Caki2 (cell line): Measurements from ENCODE around the gene LMAN1L. TPM values are rescaled to one million over a fixed set of nuclear protein-coding genes. Genes with fewer than 3 reads are reported as not detected.

Experiments
- DNase-seq: peaks from one replicate; pipeline ENCODE4 v3.0.0-alpha.2; 2015; ENCODE audit warnings: low read depth
- in situ Hi-C: cut with HindIII; loops from 2 replicates; pipeline ENCODE4 v1.10.0; 2016; ENCODE audit warnings: low sequenced_read_pairs, low pct_unique_long_range_greater_than_20kb, mixed read lengths
- total RNA-seq: library from RNA; depleted of rRNA; stranded (reverse); fragments of >200 nt; shearing (Covaris generic); gene quantifications from 2 replicates; pipeline ENCODE4 v1.2.3, GENCODE V29; 2014; ENCODE audit warnings: low replicate concordance

Gene LMAN1L
- total RNA-seq, 1 experiment from 2014 or later = not detected

DNA sequence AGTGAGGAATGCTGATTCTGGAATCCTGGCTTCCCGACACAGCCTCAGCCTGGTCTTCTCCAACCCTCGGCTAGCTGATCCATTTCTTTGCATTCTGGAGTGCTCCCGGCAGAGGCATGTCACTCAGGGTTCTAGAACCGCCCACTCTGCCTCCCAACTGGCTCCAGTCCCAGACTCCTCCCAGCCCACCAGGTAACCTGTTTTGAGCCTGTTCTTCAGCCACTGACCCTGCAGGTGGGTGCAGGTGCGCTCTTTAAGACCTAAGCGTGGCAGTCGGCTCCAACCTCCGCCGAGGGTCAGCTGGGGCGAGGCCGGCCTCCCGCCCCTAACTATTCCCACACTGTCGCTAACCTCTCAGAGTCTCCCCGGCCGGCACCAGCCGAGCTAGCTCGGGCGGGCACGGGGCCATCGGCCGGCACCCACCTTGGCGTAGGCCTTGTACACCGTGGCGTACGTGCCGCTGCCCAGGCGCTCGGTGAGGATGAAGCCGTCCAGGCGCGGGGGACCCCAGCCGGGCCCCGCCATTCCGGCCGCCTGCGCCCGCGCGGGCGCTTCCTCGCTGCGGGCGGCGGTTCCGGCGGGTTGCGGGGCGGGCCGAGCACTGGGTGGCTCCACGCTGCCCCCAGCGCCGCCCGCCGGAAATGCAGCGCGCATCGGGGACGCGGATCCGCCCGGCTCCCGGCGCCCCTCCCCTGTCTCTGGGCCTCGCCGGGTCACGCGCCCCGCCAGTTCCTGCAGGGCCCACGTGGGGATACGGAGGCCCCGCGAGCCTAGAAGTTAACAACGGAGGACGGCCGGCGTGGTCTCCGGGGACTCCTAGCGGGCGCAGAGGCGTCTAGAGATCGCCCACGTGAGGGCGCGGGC is 30.2 kb downstream of the LMAN1L start, which contains the start of gene ULK3:
Gene ULK3, minus strand, starts transcription at position 576 of the 864 bp plus-strand sequence. Its CDS starts 51 bp downstream, at position 525.
- in situ Hi-C loops = no loop called here
- DNase-seq = peak; percentile 88

GRCh38 chr15:74843445-74843828 is 30.8 kb downstream of the LMAN1L start:
- no peak for DNase-seq
- in situ Hi-C loops = no loop called here

GRCh38 chr15:74843891-74844299 is 31.3 kb downstream of the LMAN1L start:
- in situ Hi-C loops = no loop called here
- DNase-seq = no peak

DNA sequence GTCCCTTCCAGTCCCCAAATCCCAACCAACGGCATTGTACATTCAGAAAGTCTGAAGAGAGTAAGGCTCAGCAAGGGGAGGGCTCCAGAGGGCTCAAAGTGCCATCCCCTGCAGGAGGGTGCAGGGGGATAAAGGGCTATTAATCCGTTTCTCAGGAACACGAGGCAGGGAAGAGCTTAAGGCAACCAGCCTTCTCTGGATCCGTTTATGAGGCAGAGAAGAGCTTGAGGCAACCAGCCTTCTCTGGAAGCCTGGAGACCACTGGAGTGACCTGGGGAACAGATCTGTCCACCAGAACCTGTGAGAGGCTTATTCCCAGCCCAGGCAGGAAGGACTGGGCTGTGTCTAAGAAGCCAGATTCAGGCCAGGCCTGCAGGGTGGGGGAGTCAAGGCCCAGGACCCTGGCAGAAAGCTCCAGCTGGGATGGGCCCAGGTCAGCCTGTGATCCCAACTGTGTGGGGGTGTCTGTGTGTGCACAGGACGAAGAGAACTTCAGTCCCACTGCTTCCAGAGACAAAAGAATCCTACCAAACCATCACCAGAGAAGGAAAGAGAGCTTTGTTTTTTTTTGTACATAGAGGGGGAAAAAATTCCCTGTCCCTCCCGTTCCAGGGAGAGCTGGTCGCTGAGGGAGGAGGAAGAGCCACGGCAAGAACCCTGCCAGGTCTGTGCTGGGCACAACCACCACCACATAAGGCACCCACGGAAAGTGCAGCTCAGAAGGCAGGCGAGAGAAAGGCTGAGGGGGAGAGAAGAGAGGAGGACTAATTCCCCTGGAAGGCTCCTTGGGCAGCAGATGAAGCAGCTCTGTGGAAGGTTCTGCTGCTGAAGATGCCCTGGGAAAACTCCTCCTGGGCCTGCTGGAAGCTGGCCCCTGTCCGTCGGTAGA is 31.9 kb downstream of the LMAN1L start:
- DNase-seq = no peak
- in situ Hi-C loops = no loop called here

GRCh38 chr15:74845208-74845568 is 32.6 kb downstream of the LMAN1L start:
- no peak for DNase-seq
- in situ Hi-C loops = no loop called here

DNA sequence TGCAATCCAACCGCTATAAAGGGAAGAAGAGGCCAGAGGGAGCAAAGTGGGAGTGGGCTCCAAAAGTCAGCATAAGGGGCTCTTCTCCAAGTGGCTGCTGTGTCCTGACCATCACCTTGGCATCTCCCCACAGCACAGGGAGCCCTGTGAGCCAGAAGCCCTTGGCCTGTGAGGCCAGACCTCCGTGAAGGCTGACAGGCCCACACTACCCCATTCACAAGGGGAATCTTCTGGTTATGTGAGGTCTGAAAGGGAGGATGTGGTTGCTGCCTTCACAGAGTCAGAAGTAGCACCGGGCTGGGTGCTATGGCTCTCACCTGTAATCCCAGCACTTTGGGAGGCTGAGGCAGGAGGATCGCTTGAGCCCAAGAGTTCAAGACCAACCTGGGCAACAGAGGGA is 32.9 kb downstream of the LMAN1L start:
- in situ Hi-C loops = no loop called here
- no peak for DNase-seq

- peak; percentile 72 for DNase-seq
Measured at GRCh38 chr15:74847432-74847831, 34.8 kb downstream of the LMAN1L start.

DNA sequence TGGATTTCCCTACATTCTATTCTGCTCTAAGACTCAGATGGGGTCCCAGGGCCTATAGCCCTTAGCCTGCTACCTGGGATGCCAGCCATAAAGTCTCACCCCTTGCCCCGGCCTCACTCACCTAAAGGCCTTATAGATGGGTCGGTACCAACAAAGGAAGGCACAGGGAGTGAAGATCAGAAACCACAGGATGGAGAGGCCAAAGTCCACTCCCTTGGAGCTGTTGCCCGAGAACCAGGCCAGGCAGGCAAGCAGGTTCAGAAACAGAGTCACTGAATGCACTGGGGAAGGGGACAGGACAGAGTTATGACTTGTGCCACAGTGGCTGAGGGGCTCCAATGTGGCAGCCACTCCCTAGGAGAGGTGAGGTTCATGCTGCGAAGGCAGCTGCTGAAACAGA is 37.8 kb downstream of the LMAN1L start:
- no peak for DNase-seq
- in situ Hi-C loops = no loop called here

More at GRCh38 chr15:74847432-74847831, 34.8 kb downstream of the LMAN1L start:
- in situ Hi-C loops = no loop called here

DNA sequence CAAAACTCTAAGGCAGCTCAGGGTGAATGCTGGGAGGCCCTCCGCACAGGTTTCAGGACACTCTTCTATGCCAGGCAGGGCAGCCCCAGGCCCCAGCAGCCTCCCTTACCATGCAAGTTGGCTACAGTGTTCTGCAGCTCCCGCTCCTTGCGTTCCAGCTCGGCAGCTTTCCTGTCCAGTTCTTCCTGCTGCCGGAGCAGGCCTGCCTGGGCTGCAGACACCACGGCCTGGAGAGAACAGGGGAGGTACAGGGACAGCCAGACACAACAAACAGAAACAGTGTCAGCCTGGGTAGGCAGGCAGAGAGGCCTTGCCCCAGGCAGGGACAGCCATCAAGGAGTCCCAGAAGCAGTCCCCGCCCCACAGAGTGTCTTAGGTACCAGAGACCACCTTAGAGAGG is 39.3 kb downstream of the LMAN1L start:
- in situ Hi-C loops = no loop called here
- DNase-seq = no peak

- in situ Hi-C loops = no loop called here
- DNase-seq = no peak
Measured at GRCh38 chr15:74854453-74855022, 41.9 kb downstream of the LMAN1L start.

DNA sequence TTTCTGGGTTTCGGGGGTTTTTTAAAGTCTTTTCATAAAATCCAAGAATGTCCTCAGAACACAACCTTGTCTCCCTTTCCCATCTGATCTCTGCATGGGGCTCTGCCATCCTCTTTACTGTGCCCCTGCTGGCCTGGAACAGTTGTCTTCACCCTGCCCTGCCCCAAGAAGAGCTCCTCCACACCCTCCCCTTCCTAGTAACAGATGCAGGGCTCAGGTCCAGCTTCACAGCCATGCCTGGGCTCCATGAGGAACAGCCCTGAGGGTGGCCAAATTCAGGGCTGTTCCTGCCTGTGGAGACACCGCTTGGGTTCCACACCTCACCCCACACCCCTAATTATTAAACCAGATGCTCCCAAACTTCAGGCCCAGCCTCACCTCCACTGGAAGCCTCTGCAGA is 43.2 kb downstream of the LMAN1L start:
- DNase-seq = no peak
- in situ Hi-C loops = no loop called here

DNA sequence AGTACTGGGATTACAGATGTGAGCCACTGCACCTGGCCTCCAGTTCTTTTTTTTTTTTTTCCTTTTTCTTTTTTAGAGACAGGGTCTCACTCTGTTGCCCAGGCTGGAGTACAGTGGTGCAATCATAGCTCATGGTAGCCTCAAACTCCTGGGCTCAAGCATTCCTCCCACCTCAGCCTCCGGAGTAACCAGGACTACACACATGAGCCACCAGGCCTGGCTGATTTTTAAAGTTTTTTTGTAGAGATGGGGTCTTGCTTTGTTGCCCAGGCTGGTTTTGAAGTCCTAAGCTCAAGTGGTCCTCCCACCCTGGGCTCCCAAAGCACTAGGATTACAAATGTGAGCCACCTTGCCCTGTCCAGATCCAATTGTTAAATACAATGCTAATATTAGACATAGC is 43.9 kb downstream of the LMAN1L start:
- no peak for DNase-seq
- in situ Hi-C loops = no loop called here

DNA sequence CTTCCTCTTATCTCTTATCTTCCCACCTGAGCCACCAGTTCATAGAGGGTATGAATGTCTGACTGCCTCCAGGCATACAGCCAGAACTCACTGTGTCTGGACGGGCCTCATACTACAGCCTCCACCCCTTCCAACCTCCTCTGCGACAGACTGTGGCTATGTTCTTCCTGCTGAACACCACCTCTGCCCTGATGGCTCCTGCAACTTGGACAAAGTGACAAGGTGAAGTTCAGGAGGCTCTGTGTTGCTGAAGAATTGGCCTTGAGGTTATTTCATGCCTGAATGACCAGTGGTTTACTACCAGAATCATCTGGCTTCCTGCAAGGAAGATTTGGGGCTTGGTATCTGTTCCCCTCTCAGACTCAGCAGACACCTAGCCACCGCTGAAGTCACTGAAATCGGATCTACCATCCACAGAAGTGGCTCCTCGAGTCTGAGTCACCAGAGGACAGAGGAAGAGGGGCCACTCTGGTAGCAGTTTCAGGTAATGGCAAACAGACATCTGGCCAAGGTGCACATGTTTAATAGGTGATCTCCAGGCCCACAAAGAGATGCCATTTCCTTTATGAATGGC is 44.5 kb downstream of the LMAN1L start:
- in situ Hi-C loops = no loop called here
- no peak for DNase-seq

DNA sequence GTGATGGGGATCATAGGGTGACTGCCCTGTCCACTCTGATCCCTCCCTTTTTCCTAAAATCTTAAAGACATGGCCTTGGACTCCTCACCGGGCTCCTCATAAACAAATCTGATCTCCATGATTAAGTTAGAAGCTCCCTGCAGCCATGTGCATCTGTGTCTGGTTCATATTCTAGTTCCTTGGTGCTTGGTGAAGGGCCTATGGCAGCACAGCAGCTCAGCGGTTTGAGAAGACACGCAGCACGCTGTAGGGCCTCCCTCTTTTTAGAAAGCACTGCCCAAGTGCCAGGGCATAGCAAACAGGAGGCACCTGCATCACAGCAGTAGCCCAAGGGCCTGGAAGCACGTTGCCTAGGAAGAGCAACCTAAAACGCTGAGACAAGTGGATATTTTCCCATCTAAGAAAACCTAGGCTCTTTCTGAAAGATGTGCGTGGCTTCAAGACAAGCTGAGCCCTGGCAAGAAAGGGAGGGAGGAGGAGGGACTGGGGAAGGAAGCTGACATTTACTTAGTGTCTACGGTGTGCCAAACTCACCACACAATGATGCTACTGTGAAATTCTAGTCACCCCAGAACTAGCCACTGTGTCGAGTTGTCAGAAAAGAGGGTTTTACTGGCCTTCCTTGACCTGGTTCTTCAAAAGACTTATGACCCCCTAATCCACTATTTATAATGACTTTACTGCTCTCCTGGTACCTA is 45.2 kb downstream of the LMAN1L start:
- DNase-seq = no peak
- in situ Hi-C loops = no loop called here

DNA sequence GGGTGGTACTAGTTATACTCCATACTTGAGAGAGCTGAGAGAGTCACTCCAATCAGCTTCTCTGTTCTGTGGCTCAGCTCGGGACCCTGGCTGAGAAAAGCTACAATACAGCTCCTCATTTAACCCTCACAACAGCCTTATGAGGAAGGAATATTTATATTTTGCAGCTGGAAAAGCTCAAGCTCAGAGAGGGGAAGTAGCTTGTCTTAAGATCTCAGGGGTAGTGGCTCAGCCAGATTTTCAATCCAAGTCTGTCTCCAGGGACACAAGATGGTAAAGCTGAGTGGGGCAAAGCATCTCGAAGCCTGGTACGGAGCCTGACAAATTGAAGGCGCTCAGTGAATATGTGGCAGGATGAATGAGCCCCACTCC is 45.7 kb downstream of the LMAN1L start:
- in situ Hi-C loops = no loop called here
- no peak for DNase-seq

- in situ Hi-C loops = no loop called here
Measured at GRCh38 chr15:74863239-74864056, 50.8 kb downstream of the LMAN1L start.

DNA sequence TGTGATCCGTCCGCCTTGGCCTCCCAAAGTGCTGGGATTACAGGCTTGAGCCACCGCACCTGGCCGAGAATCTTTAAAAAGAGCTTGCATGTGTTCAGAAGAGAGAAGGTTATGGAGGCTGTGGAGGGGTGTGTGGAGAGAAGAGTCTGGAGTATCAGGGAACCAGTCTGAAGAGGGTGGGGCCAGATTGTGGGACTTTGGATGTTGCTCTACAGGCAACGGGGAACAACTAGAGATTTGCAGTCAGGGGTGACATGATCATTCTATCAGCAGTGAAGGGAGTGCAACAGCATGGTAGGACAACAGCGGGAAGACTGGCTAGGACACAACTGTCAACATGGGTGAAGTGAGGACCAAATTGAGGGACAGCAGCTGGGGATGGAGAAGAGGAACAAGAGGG is 51.7 kb downstream of the LMAN1L start:
- in situ Hi-C loops = no loop called here
- DNase-seq = no peak

More at GRCh38 chr15:74863239-74864056, 50.8 kb downstream of the LMAN1L start:
- peak; percentile 69 for DNase-seq
